Right lobe of liver (tissue), 4 donors: ENCODE data around the gene MYL5.

Experiments used
- POLR2A ChIP-seq: fragments of 450-650 bp; IDR thresholded peaks from one replicate; pipeline ENCODE4 v1.6.1; 2017; ENCODE audit warnings: antibody characterized with exemption, mild to moderate bottlenecking
- TF ChIP-seq, protein P1 (sequence below), 4 donors: fragments of 200-600 bp in 3 of 4; fragments of 450-650 bp in 1 of 4; IDR thresholded peaks; one replicate each; pipeline versions ENCODE4 v1.5.1 to v1.8.0; 2016 to 2022; ENCODE audit warnings: antibody characterized with exemption in 4 of 4, mild to moderate bottlenecking in 2 of 4
- donor health status: DM: no; HTN: no; CAD: no.
- donor health status: DM: no; HTN: no; CAD: no.
- donor health status: DM: no; HTN: yes; CAD: no.

DNA sequence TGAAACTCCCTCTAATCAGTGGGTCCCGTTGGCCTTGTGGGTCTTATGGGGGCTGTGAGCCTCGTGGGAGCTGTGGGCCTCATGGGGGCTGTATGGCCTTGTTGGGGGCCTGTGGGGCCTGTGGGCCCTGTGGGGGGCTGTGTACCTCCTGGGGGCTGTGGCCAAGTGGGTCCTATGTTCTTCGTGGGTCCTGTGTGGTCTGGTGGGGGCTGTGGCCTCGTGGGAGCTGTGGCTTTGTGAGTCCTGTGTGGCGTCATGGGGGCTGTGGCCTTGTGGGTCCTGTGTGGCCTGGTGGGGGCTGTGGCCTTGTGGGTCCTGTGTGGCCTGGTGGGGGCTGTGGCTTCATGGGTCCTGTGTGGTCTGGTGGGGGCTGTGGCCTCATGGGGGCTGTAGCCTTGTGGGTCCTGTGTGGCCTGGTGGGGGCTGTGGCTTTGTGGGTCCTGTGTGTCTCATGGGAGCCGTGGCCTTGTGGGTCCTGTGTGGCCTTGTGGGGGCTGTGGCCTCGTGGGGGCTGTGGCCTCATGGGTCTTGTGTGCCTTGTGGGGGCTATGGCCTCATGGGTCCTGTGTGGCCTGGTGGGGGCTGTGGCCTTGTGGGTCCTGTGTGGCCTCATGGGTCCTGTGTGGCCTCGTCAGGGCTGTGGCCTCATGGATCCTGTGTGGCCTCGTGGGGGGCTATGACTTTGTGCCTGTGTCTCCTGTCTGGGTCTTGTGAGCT, 38.7 kb downstream of the MYL5 start:
- TF ChIP-seq, protein P1, sequence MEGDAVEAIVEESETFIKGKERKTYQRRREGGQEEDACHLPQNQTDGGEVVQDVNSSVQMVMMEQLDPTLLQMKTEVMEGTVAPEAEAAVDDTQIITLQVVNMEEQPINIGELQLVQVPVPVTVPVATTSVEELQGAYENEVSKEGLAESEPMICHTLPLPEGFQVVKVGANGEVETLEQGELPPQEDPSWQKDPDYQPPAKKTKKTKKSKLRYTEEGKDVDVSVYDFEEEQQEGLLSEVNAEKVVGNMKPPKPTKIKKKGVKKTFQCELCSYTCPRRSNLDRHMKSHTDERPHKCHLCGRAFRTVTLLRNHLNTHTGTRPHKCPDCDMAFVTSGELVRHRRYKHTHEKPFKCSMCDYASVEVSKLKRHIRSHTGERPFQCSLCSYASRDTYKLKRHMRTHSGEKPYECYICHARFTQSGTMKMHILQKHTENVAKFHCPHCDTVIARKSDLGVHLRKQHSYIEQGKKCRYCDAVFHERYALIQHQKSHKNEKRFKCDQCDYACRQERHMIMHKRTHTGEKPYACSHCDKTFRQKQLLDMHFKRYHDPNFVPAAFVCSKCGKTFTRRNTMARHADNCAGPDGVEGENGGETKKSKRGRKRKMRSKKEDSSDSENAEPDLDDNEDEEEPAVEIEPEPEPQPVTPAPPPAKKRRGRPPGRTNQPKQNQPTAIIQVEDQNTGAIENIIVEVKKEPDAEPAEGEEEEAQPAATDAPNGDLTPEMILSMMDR (IDR thresholded peaks at IDR 0.05) = no peak
- no peak for TF ChIP-seq POLR2A
